H1 (cell line): ENCODE results near the gene POTEF. TPM values are rescaled to one million over a fixed set of nuclear protein-coding genes. Genes with fewer than 3 reads are reported as not detected.
"Not testable (repeated sequence)": the region's sequence is repeated elsewhere in the genome, so short reads cannot be mapped to it uniquely, and the experiment has no call there.

ENCODE experiments used
- CTCF ChIA-PET: fragments of 300-600 bp; sonication (Branson Sonifier 250); formaldehyde crosslinking; loops from one replicate; lab custom pipeline; 2021; ENCODE audit not compliant: partially characterized antibody; lab: Charles Lee
- POLR2A ChIA-PET: fragments of 300-600 bp; sonication (Branson Sonifier 250); formaldehyde crosslinking; loops from one replicate; lab custom pipeline; 2021; ENCODE audit warnings: inconsistent platforms; ENCODE audit not compliant: partially characterized antibody; lab: Charles Lee
- DNase-seq, 2 experiments: peaks; one replicate each; pipeline versions ENCODE4 v3.0.0 to v3.0.0-alpha.2; 2010 to 2022; ENCODE audit warnings: low spot score in 2 of 2, low read depth in 1 of 2, mixed read lengths in 1 of 2
- FAIRE-seq: peaks from 2 replicates; lab custom pipeline; 2011; peaks lifted over from hg19 to GRCh38; lab: Jason Lieb, UNC
- H2AFZ ChIP-seq: 2 replicates; pipeline ENCODE4 v1.8.1; 2012; ENCODE audit warnings: low read length, inconsistent platforms
- H2AK5ac ChIP-seq: 2 replicates; pipeline ENCODE4 v1.6.1; 2013; ENCODE audit warnings: low read depth, low read length
- H2BK120ac ChIP-seq: replicated peaks from 2 replicates; pipeline ENCODE3; 2013; ENCODE audit warnings: low read depth, low read length, inconsistent platforms
- H2BK12ac ChIP-seq: 2 replicates; pipeline ENCODE4 v1.6.1; 2013; ENCODE audit warnings: low read depth, low read length
- H2BK15ac ChIP-seq: 2 replicates; pipeline ENCODE4 v1.6.1; 2013; ENCODE audit warnings: low read length
- H2BK20ac ChIP-seq: 2 replicates; pipeline ENCODE4 v1.6.1; 2013; ENCODE audit warnings: low read length
- H2BK5ac ChIP-seq: 2 replicates; pipeline ENCODE4 v1.6.1; 2013; ENCODE audit warnings: low read depth, low read length
- H3K14ac ChIP-seq: 2 replicates; pipeline ENCODE4 v1.6.1; 2013; ENCODE audit warnings: inconsistent platforms; ENCODE audit not compliant: insufficient read length
- H3K18ac ChIP-seq: 2 replicates; pipeline ENCODE4 v1.6.1; 2013; ENCODE audit warnings: low read length; ENCODE audit errors: extremely low read depth
- H3K23ac ChIP-seq: 2 replicates; pipeline ENCODE4 v1.6.1; 2013; ENCODE audit warnings: inconsistent platforms; ENCODE audit not compliant: insufficient read length
- H3K23me2 ChIP-seq: 2 replicates; pipeline ENCODE4 v1.6.1; 2013; ENCODE audit warnings: low read depth, low read length
- H3K27ac ChIP-seq: 2 replicates; pipeline ENCODE4 v1.6.1; 2011; ENCODE audit warnings: low read depth, low read length, inconsistent platforms
- H3K27me3 ChIP-seq, 4 experiments: replicated peaks in 1 of 4; 1 replicate in 1 of 4; 2 replicates in 3 of 4; pipeline versions ENCODE4 v1.6.1 to v1.8.1; 2011 to 2013; ENCODE audit warnings: low read length in 3 of 4, mild to moderate bottlenecking in 3 of 4, inconsistent platforms in 2 of 4, mixed read lengths in 2 of 4, moderate library complexity in 1 of 4; ENCODE audit not compliant: control insufficient read depth in 3 of 4, insufficient read depth in 3 of 4; ENCODE audit errors: extremely low read depth in 1 of 4
- H3K36me3 ChIP-seq, 4 experiments: 2 replicates each; pipeline versions ENCODE4 v1.6.1 to v1.8.1; 2011 to 2013; ENCODE audit warnings: mild to moderate bottlenecking in 4 of 4, low read length in 3 of 4, moderate library complexity in 2 of 4, control low read depth in 1 of 4, inconsistent platforms in 1 of 4; ENCODE audit not compliant: insufficient read depth in 4 of 4, control insufficient read depth in 2 of 4
- H3K4ac ChIP-seq: replicated peaks from 2 replicates; pipeline ENCODE3; 2013; ENCODE audit warnings: low read length, low read depth, mixed read lengths, inconsistent platforms; ENCODE audit not compliant: insufficient read length
- H3K4me1 ChIP-seq, 4 experiments: replicated peaks in 1 of 4; 1 replicate in 1 of 4; 2 replicates in 3 of 4; pipeline versions ENCODE4 v1.6.1 to v1.8.1; 2011 to 2013; ENCODE audit warnings: low read length in 3 of 4, inconsistent platforms in 2 of 4, mixed read lengths in 1 of 4; ENCODE audit not compliant: insufficient read depth in 4 of 4, control insufficient read depth in 3 of 4
- H3K4me2 ChIP-seq, 2 experiments: 2 replicates each; pipeline versions ENCODE4 v1.6.1 to v1.8.1; 2011 to 2013; ENCODE audit warnings: low read depth in 2 of 2, low read length in 2 of 2, control low read depth in 1 of 2, inconsistent platforms in 1 of 2, mild to moderate bottlenecking in 1 of 2; ENCODE audit not compliant: insufficient read depth in 1 of 2
- H3K4me3 ChIP-seq, 4 experiments: fragments of 200-600, 300-600 bp in 1 of 4; sonication (generic), shearing (Covaris generic), sonication (Bioruptor Twin) in 1 of 4; 2 replicates each; pipeline versions ENCODE4 v1.5.1 to v1.8.1; 2011 to 2016; ENCODE audit warnings: low read length in 4 of 4, low read depth in 3 of 4, control low read depth in 2 of 4, inconsistent platforms in 2 of 4, mild to moderate bottlenecking in 2 of 4, mixed read lengths in 1 of 4, moderate library complexity in 1 of 4; ENCODE audit not compliant: insufficient read depth in 2 of 4; ENCODE audit errors: extremely low read depth in 1 of 4
- H3K56ac ChIP-seq: replicated peaks from 2 replicates; pipeline ENCODE3; 2013; ENCODE audit warnings: low read depth, mild to moderate bottlenecking, mixed read lengths, low read length, inconsistent platforms; ENCODE audit not compliant: insufficient read length
- H3K79me1 ChIP-seq: 2 replicates; pipeline ENCODE4 v1.6.1; 2013; ENCODE audit warnings: low read depth, low read length, control low read depth
- H3K79me2 ChIP-seq, 2 experiments: 2 replicates each; pipeline versions ENCODE4 v1.6.1 to v1.8.1; 2012 to 2013; ENCODE audit warnings: low read length in 2 of 2, mild to moderate bottlenecking in 2 of 2, inconsistent platforms in 1 of 2; ENCODE audit not compliant: insufficient read depth in 2 of 2, control insufficient read depth in 1 of 2
- H3K9ac ChIP-seq, 4 experiments: replicated peaks in 1 of 4; 1 replicate in 1 of 4; 2 replicates in 3 of 4; pipeline versions ENCODE4 v1.6.1 to v1.8.1; 2011 to 2013; ENCODE audit warnings: low read depth in 3 of 4, low read length in 3 of 4, control low read depth in 2 of 4, mild to moderate bottlenecking in 2 of 4, moderate library complexity in 2 of 4, inconsistent platforms in 1 of 4; ENCODE audit errors: extremely low read depth in 1 of 4
- H3K9me3 ChIP-seq, 2 experiments: 2 replicates each; pipeline versions ENCODE4 v1.6.1 to v1.8.1; 2012 to 2013; ENCODE audit warnings: mild to moderate bottlenecking in 2 of 2, moderate library complexity in 2 of 2, control low read depth in 1 of 2, inconsistent platforms in 1 of 2, low read depth in 1 of 2, low read length in 1 of 2, mixed read lengths in 1 of 2; ENCODE audit not compliant: insufficient read depth in 2 of 2
- H4K20me1 ChIP-seq, 2 experiments: replicated peaks in 1 of 2; 2 replicates each; pipeline versions ENCODE3 to v1.8.1; 2011 to 2013; ENCODE audit warnings: inconsistent platforms in 2 of 2, low read length in 2 of 2, mild to moderate bottlenecking in 1 of 2; ENCODE audit not compliant: insufficient read depth in 2 of 2, control insufficient read depth in 1 of 2
- H4K5ac ChIP-seq: 2 replicates; pipeline ENCODE4 v1.6.1; 2013; ENCODE audit warnings: low read length, low read depth, mixed read lengths, inconsistent platforms; ENCODE audit not compliant: insufficient read length
- H4K8ac ChIP-seq: 2 replicates; pipeline ENCODE4 v1.8.0; 2013; ENCODE audit warnings: mild to moderate bottlenecking, moderate library complexity, low read length, inconsistent platforms; ENCODE audit not compliant: insufficient read depth; ENCODE audit errors: extremely low read depth
- H4K91ac ChIP-seq: replicated peaks from 2 replicates; pipeline ENCODE3; 2013; ENCODE audit warnings: low read length, mixed read lengths, inconsistent platforms; ENCODE audit not compliant: insufficient read length
- WGBS, 2 experiments: shearing (Covaris generic) in 1 of 2; methylation state at CpG; one replicate each; pipeline versions ENCODE4 v1.1.6 to v1.1.7; 2013 to 2015; ENCODE audit warnings: low lambda C conversion rate in 2 of 2, mixed read lengths in 2 of 2, inconsistent platforms in 1 of 2, low coverage in 1 of 2, missing lambda C conversion rate in 1 of 2; ENCODE audit not compliant: insufficient replicate concordance in 2 of 2, insufficient coverage in 1 of 2, insufficient read length in 1 of 2; ENCODE audit errors: extremely low coverage in 1 of 2, missing lambda C conversion rate in 1 of 2; 5-methylcytosine and 5-hydroxymethylcytosine counted together
- polyA plus RNA-seq, 7 experiments: library from polyadenylated mRNA; depleted of rRNA in 3 of 7; stranded (reverse) in 5 of 7; unstranded in 2 of 7; fragments of >200 nt in 5 of 7; fragments of 200-250 nt in 2 of 7; gene quantifications; 1 replicate in 5 of 7; 2 replicates in 1 of 7; 4 replicates in 1 of 7; pipeline versions ENCODE4 v1.2.1 to v1.2.3, GENCODE V29; 2011 to 2013; ENCODE audit warnings: missing spikeins in 2 of 7, mixed read lengths in 2 of 7
- total RNA-seq: library from RNA; stranded (reverse); fragmentation: NEBNext Ultra II Directional; extraction: Animal tissue kit (Norgen Biotek cat#: 25700); gene quantifications from 2 replicates; pipeline ENCODE4 v1.2.1, GENCODE V29; 2021

The POTEF gene
- total and polyA plus RNA-seq, 2 of the 8 experiments (the other 6 are each of a cell fraction or from before 2014, with no cell fraction given), result 0.24 to 0.36 TPM

DNA sequence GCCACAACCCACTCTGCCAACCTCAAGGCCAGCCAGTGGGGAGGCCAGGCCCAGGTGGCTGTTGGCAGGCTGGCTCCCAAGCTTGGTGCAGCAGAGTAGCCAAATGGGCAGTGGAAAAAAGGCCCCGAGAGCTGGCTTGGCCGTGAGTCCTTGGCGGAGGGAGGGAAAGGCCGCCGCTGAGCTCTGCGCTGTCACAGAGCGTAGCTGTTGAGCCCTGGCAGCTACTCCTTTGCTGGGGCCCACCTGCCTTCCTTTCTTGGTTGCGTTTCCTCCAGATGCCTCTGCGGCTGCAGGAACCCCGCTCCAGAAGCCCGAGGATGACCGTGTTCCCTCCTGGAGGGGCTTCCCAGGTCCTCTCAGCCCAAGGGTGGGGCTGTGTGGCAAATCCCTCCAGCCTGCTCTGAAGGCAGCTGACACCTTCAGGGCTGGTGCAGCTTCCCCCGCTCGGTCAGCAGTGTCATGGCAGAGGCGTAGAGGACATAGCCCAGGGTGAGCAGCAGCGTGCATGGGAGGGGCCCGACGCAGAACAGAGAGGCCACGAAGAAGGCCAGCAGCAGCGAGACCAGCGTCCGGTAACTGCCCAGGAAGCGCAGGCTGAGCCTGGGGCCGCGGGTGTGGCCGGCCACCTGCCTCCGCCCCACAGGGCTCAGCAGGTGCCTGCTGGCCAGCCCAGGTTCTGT is 23.3 kb upstream of the POTEF start:
- H3K56ac ChIP-seq, H3K23me2 ChIP-seq, H3K79me2 ChIP-seq, H3K4me2 ChIP-seq, H3K9me3 ChIP-seq, H2BK20ac ChIP-seq, H4K20me1 ChIP-seq, H2BK15ac ChIP-seq, H3K4me1 ChIP-seq, H2AK5ac ChIP-seq, H3K14ac ChIP-seq, H2BK5ac ChIP-seq, FAIRE-seq, POLR2A ChIA-PET, H3K18ac ChIP-seq, H3K27me3 ChIP-seq, H4K8ac ChIP-seq, H3K4ac ChIP-seq, H4K91ac ChIP-seq, H2BK12ac ChIP-seq, H2BK120ac ChIP-seq, H3K79me1 ChIP-seq, H3K23ac ChIP-seq, H2AFZ ChIP-seq, CTCF ChIA-PET, H3K4me3 ChIP-seq, H3K27ac ChIP-seq, H4K5ac ChIP-seq, H3K9ac ChIP-seq, DNase-seq: not testable (repeated sequence)
- 94% methylated on average over 3 of the region's 27 CpGs; no CpG with 5 or more reads in 1 of the 2 experiments for WGBS, 2 experiments
- H3K36me3 ChIP-seq, result peaks cover 3 to 32% (median 14%) of the 10 kb centered on the region in 4 experiments; a peak in 5 of 8 replicates

DNA sequence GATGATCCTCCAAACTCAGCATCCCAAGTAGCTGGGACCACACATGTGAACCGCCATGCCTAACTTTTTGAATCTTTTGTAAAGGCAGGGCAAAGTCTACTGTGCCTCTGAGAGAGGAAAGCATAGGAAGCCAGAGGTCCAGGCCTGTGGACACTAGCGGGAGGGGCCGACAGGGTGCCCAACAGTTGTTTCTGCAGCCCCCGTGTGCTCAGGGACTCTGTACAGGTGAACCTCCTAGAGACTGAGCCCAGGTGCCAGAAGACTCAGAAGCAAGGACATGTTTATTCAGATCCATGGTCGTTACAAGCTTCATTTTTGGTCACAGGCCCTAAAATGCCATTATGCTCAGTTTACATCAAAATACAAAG is 22.1 kb upstream of the POTEF start:
- H3K36me3 ChIP-seq, result peaks cover 3 to 32% (median 14%) of the 10 kb centered on the region in 4 experiments; a peak in 5 of 8 replicates
- H3K23me2 ChIP-seq, H2BK120ac ChIP-seq, H2AFZ ChIP-seq, H4K8ac ChIP-seq, H3K9ac ChIP-seq, H3K4me1 ChIP-seq, H3K27me3 ChIP-seq, H3K23ac ChIP-seq, H3K4me2 ChIP-seq, H2BK15ac ChIP-seq, H3K56ac ChIP-seq, H3K14ac ChIP-seq, H2BK5ac ChIP-seq, H4K5ac ChIP-seq, H3K79me2 ChIP-seq, H3K18ac ChIP-seq, H3K9me3 ChIP-seq, H2BK20ac ChIP-seq, FAIRE-seq, H4K91ac ChIP-seq, DNase-seq, H3K79me1 ChIP-seq, CTCF ChIA-PET, H3K27ac ChIP-seq, H2BK12ac ChIP-seq, H3K4ac ChIP-seq, H3K4me3 ChIP-seq, H4K20me1 ChIP-seq, H2AK5ac ChIP-seq: not testable (repeated sequence)
- 77% methylated on average over 5 of the region's 5 CpGs; no CpG with 5 or more reads in 1 of the 2 experiments for whole genome bisulfite sequencing, 2 experiments
- POLR2A ChIA-PET, result interaction anchor here (1.0 to 1.2 kb wide), 2 partner anchors 19 to 27 kb away, joined by 3 to 4 read pairs; no protein-coding TSS in a partner anchor
